ENCODE results near the gene AKAP11.

- TF ChIP-seq, protein P1, sequence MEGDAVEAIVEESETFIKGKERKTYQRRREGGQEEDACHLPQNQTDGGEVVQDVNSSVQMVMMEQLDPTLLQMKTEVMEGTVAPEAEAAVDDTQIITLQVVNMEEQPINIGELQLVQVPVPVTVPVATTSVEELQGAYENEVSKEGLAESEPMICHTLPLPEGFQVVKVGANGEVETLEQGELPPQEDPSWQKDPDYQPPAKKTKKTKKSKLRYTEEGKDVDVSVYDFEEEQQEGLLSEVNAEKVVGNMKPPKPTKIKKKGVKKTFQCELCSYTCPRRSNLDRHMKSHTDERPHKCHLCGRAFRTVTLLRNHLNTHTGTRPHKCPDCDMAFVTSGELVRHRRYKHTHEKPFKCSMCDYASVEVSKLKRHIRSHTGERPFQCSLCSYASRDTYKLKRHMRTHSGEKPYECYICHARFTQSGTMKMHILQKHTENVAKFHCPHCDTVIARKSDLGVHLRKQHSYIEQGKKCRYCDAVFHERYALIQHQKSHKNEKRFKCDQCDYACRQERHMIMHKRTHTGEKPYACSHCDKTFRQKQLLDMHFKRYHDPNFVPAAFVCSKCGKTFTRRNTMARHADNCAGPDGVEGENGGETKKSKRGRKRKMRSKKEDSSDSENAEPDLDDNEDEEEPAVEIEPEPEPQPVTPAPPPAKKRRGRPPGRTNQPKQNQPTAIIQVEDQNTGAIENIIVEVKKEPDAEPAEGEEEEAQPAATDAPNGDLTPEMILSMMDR (IDR thresholded peaks at IDR 0.05; ENCODE audit: low read depth, low read length): no peak
- TF ChIP-seq POLR2A (IDR thresholded peaks at IDR 0.05; ENCODE audit: extremely low read depth, insufficient read length): no peak
- TF ChIP-seq MYC (IDR thresholded peaks at IDR 0.05; ENCODE audit: low read depth, low read length): no peak
Observed at GRCh38 chr13:42329239-42329638, 57.3 kb downstream of the AKAP11 start.
